GM19397 (cell line): ENCODE results near the gene FRMPD2.
A peak's percentile ranks its signal among the peaks of the same experiment; 100 is the strongest.
"Not testable (repeated sequence)": the region's sequence is repeated elsewhere in the genome, so short reads cannot be mapped to it uniquely, and the experiment has no call there.

ENCODE experiments used
- ATAC-seq: cut with Tn5 transposase; IDR thresholded peaks from one replicate; pipeline ENCODE4 v1.9.1; 2021; ENCODE audit warnings: mild to moderate bottlenecking, moderate library complexity; ENCODE audit not compliant: unreplicated experiment

FRMPD2 gene

GRCh38 chr10:48235501-48235900 lies 39.0 kb downstream of the FRMPD2 start:
- no peak for ATAC-seq

- no peak for ATAC-seq
Observed at GRCh38 chr10:48234787-48235186, 39.7 kb downstream of the FRMPD2 start.

- no peak for ATAC-seq
Observed at GRCh38 chr10:48234295-48234694, 40.2 kb downstream of the FRMPD2 start.

- ATAC-seq = no peak
Observed at GRCh38 chr10:48233559-48234005, 40.9 kb downstream of the FRMPD2 start.

GRCh38 chr10:48232717-48233447 lies 41.6 kb downstream of the FRMPD2 start:
- no peak for ATAC-seq

GRCh38 chr10:48231699-48232315 lies 42.7 kb downstream of the FRMPD2 start:
- ATAC-seq = peak; percentile 62

GRCh38 chr10:48231178-48231577 lies 43.3 kb downstream of the FRMPD2 start:
- no peak for ATAC-seq

GRCh38 chr10:48227213-48227612 lies 47.3 kb downstream of the FRMPD2 start:
- ATAC-seq = no peak

- no peak for ATAC-seq
Observed at GRCh38 chr10:48224979-48225560, 49.4 kb downstream of the FRMPD2 start.

- no peak for ATAC-seq
Observed at GRCh38 chr10:48224296-48224695, 50.2 kb downstream of the FRMPD2 start.

GRCh38 chr10:48221814-48222213 lies 52.7 kb downstream of the FRMPD2 start:
- ATAC-seq = no peak

GRCh38 chr10:48221031-48221430 lies 53.5 kb downstream of the FRMPD2 start:
- ATAC-seq = not testable (repeated sequence)

GRCh38 chr10:48219194-48219593 lies 55.3 kb downstream of the FRMPD2 start:
- ATAC-seq = no peak

- no peak for ATAC-seq
Observed at GRCh38 chr10:48216744-48217143, 57.8 kb downstream of the FRMPD2 start.

- ATAC-seq = no peak
Observed at GRCh38 chr10:48216204-48216505, 58.3 kb downstream of the FRMPD2 start.

GRCh38 chr10:48215486-48216203 lies 58.9 kb downstream of the FRMPD2 start:
- ATAC-seq = no peak

- ATAC-seq = no peak
Observed at GRCh38 chr10:48214716-48215485, 59.6 kb downstream of the FRMPD2 start.

- no peak for ATAC-seq
Observed at GRCh38 chr10:48213047-48213446, 61.4 kb downstream of the FRMPD2 start.

GRCh38 chr10:48211777-48212176 lies 62.7 kb downstream of the FRMPD2 start:
- ATAC-seq = no peak

- no peak for ATAC-seq
Observed at GRCh38 chr10:48210966-48211365, 63.5 kb downstream of the FRMPD2 start.

- no peak for ATAC-seq
Observed at GRCh38 chr10:48210391-48210790, 64.1 kb downstream of the FRMPD2 start.
